Gastroesophageal sphincter (tissue), 3 donors: Measurements from ENCODE around the gene RIPOR1.

ENCODE experiments used
- CTCF ChIP-seq, 4 experiments: fragments of 200-600 bp in 2 of 4; fragments of 450-650 bp in 2 of 4; sonication (generic) in 1 of 4; IDR thresholded peaks; one replicate each; pipeline ENCODE4 v1.5.1; 2017 to 2019; ENCODE audit warnings: antibody characterized with exemption in 4 of 4, mild to moderate bottlenecking in 2 of 4, moderate library complexity in 2 of 4
- EP300 ChIP-seq: sonication (generic); formaldehyde crosslinking; IDR thresholded peaks from one replicate; pipeline ENCODE4 v1.6.1; 2017; ENCODE audit warnings: antibody characterized with exemption, mild to moderate bottlenecking
- POLR2A ChIP-seq, 2 donors: fragments of 450-650 bp; IDR thresholded peaks; one replicate each; pipeline ENCODE4 v1.6.1; 2017; ENCODE audit warnings: antibody characterized with exemption in 2 of 2, mild to moderate bottlenecking in 2 of 2, moderate library complexity in 1 of 2
- POLR2AphosphoS5 ChIP-seq: sonication (generic); formaldehyde crosslinking; IDR thresholded peaks from one replicate; pipeline ENCODE4 v1.6.1; 2017; ENCODE audit warnings: antibody characterized with exemption

- TF ChIP-seq POLR2A (IDR thresholded peaks at IDR 0.05) = peak; percentile 79 to 81
- no peak for TF ChIP-seq CTCF (IDR thresholded peaks at IDR 0.05)
- TF ChIP-seq EP300 = no peak
- TF ChIP-seq POLR2AphosphoS5 = peak; percentile 77
Measured at GRCh38 chr16:67530013-67530939, 1.6 kb downstream of the RIPOR1 start.
